Measurements from ENCODE around the gene CORO2A.
"Not testable (repeated sequence)": the region's sequence is repeated elsewhere in the genome, so short reads cannot be mapped to it uniquely, and the experiment has no call there.

DNA sequence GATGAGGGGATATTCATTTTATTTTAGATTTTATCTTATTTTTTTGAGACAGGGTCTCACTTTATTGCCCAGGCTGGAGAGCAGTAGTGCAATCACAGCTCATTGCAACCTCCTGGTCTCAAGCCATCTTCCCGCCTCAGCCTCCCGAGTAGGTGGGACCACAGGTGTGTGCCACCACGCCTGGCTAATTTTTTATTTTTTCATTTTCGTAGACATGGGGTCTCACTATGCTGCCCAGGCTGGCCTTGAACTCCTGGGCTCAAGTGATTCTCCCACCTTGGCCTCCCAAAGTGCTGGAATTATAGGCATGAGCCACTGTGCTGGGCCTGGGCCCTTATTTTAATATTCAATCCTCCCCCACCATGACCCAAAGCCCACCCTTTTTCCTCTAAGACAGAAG lies 62.4 kb downstream of the CORO2A start:
- TF ChIP-seq, protein P1, sequence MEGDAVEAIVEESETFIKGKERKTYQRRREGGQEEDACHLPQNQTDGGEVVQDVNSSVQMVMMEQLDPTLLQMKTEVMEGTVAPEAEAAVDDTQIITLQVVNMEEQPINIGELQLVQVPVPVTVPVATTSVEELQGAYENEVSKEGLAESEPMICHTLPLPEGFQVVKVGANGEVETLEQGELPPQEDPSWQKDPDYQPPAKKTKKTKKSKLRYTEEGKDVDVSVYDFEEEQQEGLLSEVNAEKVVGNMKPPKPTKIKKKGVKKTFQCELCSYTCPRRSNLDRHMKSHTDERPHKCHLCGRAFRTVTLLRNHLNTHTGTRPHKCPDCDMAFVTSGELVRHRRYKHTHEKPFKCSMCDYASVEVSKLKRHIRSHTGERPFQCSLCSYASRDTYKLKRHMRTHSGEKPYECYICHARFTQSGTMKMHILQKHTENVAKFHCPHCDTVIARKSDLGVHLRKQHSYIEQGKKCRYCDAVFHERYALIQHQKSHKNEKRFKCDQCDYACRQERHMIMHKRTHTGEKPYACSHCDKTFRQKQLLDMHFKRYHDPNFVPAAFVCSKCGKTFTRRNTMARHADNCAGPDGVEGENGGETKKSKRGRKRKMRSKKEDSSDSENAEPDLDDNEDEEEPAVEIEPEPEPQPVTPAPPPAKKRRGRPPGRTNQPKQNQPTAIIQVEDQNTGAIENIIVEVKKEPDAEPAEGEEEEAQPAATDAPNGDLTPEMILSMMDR (IDR thresholded peaks at IDR 0.05): not testable (repeated sequence)
- TF ChIP-seq POLR2A (IDR thresholded peaks at IDR 0.05): not testable (repeated sequence)
